Stimulated activated naive CD4-positive, alpha-beta T cell (primary cell): ENCODE measurements around the gene MGMT.

Source experiments
- DNase-seq, 6 experiments: peaks; one replicate each; lab custom pipeline; 2025; lab: John Stamatoyannopoulos, UW

The MGMT gene

DNA sequence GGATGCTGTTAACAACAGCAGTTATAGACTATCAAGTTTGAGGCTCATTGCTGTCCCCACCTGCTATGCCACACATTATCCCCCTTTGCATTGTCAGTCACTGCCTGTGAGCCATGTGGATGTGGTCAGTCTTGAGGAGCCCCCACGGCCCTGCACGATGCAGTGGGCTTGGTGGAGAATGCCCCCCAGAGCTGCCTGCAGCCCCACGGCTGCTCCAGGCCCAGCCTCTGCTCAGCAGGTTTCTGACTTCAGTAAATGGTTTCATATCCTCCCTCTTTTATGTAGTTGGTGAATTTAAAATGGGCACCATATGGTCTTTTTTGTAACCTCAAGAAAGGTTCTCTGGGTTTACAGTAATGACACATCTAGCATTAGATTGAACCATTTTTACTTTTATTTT is 332.9 kb downstream of the MGMT start:
- no peak for DNase-seq

DNA sequence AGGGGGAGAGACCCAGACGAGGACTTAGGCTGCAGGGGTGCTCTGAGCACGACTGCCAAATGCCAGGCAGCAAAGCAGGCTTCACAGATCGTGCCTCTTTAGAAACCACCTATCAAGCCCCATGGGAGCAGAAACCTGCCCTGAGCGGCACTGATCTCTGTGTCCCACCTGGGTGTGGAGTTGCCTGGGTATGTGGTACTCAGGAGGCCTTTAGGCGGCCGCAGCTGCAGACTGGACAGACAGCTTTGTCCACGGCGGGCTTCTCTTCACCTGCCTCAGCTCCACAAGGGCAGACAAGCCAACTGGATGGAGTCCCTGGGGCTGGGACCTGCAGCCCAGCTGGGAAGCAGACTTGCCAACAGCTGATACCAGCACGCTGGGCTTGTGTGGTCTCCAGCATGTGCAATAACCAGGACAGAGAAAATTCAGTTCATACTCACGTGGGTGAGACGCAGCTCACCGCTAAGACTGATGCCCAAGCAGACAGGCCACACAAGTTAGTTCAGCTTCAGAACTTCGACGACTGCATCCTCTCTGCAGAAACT is 333.8 kb downstream of the MGMT start:
- no peak for DNase-seq

DNA sequence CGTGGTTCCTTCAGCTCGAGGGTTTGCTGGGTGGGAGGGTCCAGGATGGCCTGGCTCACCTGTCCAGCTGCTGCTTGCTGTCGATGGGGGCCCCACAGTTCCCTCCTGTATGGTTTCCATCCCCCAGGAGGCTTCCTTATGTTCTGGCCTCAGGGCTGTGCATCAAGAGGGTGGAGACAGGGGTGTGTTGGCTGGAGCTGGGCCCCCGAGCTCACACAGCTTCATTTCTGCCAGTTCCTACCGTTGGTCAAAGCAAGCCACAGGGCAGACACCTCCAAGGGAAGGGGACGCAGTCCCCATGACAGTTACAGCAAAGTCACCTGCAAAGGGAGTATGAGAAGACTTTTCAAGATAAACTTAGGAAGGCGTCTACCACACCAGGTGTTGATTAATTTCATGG is 340.2 kb downstream of the MGMT start:
- no peak for DNase-seq

DNA sequence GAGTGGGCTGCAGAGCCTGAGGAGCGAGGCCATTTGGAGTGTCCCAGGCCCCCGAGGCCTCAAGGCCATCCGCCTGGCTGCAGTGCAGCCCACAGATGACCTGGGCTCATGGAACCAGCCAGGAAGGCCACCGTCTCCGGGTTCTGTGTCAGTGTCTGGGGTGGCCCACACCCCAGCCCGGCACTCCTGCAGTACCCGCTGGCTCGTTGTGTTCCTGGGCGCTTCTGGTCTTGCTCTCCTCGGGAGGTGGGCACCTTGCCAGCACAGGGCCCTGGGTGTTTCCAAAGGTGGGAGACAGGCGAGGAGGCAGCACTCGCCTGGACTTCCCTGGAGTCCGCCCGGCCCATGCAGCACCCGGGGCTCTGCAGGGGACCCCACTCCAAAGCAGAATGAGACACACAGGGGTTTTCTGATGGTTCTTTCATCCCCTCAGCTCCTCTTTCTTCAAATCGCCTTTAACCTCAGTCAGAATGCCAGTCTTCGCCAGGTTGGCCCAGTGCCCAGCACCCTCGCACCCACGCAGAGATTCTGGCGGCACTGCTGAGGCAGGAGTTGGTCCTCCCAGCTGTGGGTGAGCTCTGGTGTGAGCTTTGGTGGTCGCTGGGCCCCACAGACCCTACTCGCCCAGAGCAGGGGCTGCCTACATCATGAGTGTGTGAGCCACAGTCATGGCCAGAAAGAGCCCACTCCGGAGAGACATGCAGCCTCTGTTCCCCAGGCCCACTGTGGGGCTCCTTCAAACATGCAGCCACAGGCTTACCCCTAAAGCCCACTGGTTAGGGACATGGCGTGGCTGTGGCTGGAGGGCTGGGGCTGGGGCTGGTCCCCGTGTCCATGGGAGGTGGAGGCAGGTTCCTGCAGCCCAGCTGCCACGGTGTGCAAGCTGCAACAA is 341.3 kb downstream of the MGMT start:
- DNase-seq: no peak

DNA sequence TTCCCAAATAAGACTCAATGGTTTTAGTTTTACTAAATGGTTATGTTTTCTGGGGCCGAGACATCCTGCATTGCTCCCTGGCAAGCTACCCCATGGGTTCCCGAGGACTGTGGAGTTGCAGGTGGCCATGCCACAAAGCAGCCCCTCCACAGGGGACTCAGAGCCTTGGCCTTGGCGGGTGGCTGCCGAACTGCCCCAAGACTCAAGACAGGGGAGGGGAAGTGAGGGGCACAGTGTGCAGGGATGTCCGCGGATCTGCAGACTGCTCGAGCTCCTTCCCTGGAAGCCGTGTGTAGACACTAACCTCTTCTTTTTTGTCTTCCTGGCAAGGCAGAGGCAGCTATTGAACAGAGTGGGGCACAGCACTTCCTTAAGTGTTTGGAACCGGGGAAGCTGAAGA is 342.4 kb downstream of the MGMT start:
- no peak for DNase-seq

DNA sequence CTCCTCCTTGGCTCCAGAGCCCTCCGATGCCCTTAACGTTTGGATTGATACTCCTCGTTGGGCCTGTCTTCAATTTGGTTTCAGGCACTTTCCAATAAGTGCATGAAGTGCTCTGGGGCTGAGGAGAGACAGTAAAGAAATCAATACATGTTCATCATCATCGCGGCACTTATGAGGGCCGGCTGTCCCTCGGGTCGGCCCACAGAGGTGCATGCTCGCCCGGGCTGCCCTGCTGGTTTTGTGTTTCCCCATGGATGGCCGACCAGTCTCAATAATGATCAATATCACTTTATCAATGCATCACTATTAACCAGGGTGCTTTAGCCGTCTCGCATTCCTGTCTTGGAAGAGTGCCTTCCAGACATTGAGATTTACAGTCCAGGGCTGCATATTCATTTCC is 342.8 kb downstream of the MGMT start:
- no peak for DNase-seq

DNA sequence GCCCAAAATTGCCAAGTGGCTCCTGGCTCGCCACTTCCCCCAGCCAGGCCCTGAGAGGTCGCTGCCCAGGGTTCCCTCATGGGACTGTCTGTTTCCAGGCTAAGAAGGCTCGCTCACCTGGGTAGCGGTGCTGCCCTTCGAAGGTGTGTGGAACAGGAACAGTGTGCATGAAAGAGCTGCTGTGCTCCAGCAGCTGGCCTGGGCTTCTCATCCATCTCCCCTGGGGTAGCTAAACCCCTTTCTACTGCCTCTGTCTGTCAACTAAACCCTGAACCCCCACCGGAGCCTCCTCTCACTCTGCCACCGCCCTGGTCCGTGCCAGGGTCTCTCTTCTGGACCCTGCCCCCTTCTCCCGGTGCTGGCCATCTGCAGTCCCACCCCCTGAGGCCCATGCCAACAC is 344.2 kb downstream of the MGMT start:
- no peak for DNase-seq

DNA sequence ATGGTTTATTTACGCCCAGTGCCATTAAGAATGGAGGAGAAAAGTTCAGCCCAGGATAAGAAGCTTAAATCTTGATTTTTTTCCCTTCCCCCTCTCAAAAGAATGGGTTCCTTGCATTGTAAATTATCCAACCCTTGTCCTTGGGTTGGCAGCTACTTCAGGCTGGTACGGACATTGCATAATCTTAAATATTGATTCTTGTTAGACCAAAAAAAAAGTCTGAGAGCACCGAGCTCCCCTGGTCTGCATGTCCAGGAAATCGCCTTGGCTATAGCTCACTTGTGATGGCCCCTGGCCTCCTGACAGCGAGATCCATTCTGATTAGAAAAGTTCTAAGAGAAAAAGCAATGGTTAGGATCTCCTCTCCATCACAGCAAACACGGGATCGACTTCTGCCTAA is 345.4 kb downstream of the MGMT start:
- no peak for DNase-seq

DNA sequence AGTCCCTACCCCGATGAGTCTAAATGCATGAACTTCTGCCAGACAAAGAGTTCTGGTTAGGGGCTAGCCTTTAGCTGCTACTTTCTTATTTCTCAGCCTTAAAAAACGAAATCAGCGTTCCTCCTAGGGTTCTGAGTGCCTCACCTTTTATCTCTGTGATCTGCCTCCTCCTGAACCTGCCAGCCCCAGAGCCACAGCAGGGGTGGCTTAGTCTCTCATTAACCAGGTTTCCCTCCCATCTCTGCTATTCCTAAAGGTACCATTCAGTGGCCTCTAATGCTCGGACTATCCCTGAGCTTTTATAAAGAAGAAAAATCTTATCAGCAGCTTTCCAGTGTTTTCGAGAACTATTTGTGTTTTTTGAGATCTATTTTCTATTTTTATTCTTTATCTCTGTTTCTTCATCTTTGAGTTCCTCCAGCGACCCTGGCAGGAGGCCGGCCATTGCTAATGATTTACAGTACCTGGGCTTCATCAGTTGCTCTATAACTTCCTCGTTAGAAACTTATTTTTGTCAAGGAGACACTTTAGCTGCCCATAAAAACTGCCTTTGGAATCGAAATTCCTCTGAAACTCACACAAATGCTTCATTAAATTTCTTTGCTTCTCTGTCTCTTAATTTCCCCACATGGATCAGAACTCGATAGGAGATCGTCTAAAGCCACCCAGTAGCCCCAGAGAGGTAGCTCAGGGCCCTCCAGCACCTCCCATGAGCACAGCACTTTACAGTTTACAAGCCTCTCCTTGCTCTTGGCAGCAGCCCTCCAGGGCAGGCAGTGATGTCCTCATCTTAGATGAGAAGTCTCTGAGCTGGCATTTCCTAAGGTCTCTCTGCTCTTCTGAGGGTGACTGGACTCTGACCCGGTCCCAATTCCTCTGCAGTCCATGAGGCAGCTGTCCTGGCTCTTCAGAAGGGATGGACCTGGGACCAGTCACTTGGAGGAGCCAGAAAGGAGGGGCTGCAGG is 347.9 kb downstream of the MGMT start:
- DNase-seq: no peak

DNA sequence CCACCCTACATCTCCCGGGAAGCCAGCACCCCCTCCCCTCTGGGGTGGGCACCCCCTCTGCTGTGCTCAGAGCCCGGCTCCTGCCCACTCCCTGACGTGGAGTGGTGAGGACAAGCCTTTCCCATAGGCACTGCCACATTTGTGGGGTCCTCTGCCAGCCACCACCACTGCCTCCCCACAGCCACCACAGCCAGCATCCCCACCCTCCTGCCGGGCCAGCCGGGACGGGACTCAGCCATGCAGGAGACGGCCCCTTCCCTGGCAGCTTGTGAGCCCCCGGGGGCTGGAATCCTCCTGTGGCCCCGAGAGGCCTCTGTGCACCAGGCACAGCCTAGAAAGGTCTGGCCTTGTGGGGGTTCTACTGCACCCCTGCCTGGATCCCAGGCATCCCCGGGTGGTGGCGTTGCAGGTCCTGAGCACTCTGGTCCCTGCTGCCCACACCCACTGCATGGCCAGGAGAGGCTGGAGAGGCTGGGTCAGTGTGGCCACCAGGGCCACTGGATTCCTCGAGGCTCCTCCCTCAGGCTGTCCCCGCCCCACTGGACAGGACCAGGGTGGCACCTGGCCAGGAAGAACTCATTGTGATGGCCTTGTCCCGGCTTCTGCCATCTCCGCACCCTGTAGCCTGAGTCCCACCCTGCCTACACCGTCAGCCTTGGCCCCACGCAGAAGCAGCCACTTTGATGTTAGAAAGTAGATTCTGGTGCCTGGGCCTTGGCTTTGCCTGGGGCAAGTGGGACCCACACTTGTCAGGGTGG is 349.0 kb downstream of the MGMT start:
- DNase-seq: no peak

DNA sequence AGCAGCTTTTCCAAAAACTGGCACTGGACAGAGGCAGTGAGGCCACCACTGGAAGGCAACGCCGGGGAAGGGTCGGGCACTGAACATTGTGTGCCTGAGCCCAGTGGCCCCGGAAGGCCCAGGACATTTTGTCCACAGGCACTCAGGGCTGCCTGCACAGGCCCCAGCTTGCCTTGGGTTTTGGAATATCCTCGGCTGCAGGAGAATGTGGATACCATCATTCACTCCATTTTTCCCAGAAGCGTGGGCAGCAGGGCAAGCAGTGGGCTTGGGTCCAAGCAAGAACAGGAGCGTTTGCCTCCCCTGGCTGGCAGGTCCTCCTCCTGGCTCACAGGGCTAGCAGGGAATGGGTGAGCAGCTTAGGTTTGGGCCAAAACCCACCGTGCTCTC is 349.6 kb downstream of the MGMT start:
- no peak for DNase-seq
